Activated naive CD4-positive, alpha-beta T cell treated with anti-CD3 and anti-CD28 coated beads, Interleukin-2, amount 50 U/mL, for 24 hours (primary cell): Measurements from ENCODE around the gene NEXN.
"Not testable (repeated sequence)": the region's sequence is repeated elsewhere in the genome, so short reads cannot be mapped to it uniquely, and the experiment has no call there.

ENCODE experiments used
- H3K27ac Mint-ChIP-seq: one replicate; pipeline ENCODE4 v1.8.0; 2021; ENCODE audit warnings: mild to moderate bottlenecking, mixed read lengths
- H3K27me3 Mint-ChIP-seq: one replicate; pipeline ENCODE4 v1.8.0; 2021; ENCODE audit warnings: mixed read lengths
- H3K36me3 Mint-ChIP-seq: one replicate; pipeline ENCODE4 v1.8.0; 2021; ENCODE audit warnings: mixed read lengths
- H3K4me1 Mint-ChIP-seq: one replicate; pipeline ENCODE4 v1.8.0; 2021; ENCODE audit warnings: mixed read lengths
- H3K4me3 Mint-ChIP-seq: one replicate; pipeline ENCODE4 v1.8.0; 2021; ENCODE audit warnings: mild to moderate bottlenecking, mixed read lengths
- H3K9me3 Mint-ChIP-seq: one replicate; pipeline ENCODE4 v1.8.0; 2021; ENCODE audit warnings: mixed read lengths

NEXN gene

GRCh38 chr1:77888781-77889642, 588 bp downstream of the NEXN start:
- H3K4me1 Mint-ChIP-seq = peaks cover 10% of the 10 kb centered on the region
- peaks cover 12% of the 10 kb centered on the region for H3K27me3 Mint-ChIP-seq
- H3K4me3 Mint-ChIP-seq = peak overlapping the region; percentile 79
- H3K9me3 Mint-ChIP-seq = no peaks in the 10 kb centered on the region
- H3K27ac Mint-ChIP-seq = no peak overlapping the region
- H3K36me3 Mint-ChIP-seq = peaks cover 10% of the 10 kb centered on the region

GRCh38 chr1:77889671-77890070, 1.2 kb downstream of the NEXN start:
- Mint-ChIP-seq H3K9me3 (no peaks in the 10 kb centered on the region), H3K27me3 (peaks cover 12% of the 10 kb centered on the region), H3K4me3 (no peak overlapping the region), H3K36me3 (peaks cover 8% of the 10 kb centered on the region), H3K27ac (no peak overlapping the region), H3K4me1 (peaks cover 10% of the 10 kb centered on the region)

GRCh38 chr1:77891200-77891599, 2.8 kb downstream of the NEXN start:
- Mint-ChIP-seq H3K27me3 (peaks cover 8% of the 10 kb centered on the region), H3K4me1 (peaks cover 10% of the 10 kb centered on the region), H3K36me3 (peaks cover 2% of the 10 kb centered on the region), H3K27ac (peak overlapping the region; percentile 51), H3K4me3 (no peak overlapping the region), H3K9me3 (no peaks in the 10 kb centered on the region)

DNA sequence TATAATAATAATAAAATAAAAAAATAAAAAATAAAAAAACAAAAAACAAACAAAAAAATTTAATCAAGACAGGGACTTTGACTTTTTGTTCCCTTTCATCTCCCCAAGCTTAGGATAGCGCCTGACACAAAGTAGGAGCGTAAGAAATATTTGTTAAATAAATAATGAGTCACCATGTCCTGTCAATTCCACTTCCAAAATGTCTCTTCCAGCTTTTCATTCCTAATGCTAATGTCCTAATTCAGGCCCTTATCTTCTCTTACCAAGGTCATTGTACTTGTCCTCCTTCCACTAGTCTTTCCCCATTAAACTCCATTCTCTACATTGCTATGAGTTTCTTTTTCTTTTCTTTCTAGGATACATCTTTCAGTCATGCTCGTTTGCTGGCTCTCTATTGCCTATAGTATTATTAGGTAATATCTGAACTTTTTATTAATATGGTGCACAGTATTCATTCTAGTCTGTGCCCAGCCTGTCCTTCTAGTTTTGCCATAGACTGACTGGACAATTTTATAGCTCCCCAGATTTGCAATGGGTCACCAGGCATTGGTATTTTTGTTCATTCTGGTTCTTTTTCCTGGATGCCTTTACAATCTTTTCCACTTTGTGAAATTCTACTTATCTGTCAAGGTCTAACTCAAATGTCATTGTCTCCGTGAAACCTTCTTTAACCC, 11.4 kb downstream of the NEXN start:
- Mint-ChIP-seq H3K36me3 (no peaks in the 10 kb centered on the region), H3K4me3 (no peak overlapping the region), H3K4me1 (no peaks in the 10 kb centered on the region), H3K9me3 (no peaks in the 10 kb centered on the region), H3K27ac (no peak overlapping the region), H3K27me3 (no peaks in the 10 kb centered on the region)

DNA sequence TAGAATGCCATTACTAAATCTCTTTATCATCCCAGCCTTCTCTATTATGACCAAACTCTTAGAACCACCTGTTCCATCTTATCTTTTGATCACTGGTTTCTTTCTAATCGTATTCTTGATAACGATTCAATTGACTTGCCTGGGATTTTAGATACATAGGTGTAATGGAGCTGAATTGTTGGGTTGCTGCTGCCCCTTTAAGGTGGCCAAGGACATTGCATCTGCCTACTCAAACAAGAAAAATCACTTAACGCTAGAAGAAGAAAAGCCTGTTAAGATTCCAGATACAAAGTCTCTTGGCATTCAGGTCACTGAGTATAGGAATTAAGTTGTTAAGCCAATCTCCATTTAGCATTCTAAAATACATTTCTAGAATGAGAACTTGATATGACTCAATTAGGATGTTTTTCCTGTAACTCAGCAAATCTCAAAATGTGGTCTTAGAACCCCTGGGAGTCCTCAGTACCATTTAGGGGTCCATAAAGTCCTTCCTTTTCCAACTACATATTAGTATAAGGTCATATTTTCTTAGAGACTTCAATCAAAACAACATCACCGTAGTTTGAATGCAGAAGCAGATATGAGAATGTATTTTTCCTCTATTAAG, 12.4 kb downstream of the NEXN start:
- Mint-ChIP-seq H3K27me3 (no peaks in the 10 kb centered on the region), H3K9me3 (no peaks in the 10 kb centered on the region), H3K27ac (no peak overlapping the region), H3K36me3 (no peaks in the 10 kb centered on the region), H3K4me3 (no peak overlapping the region), H3K4me1 (no peaks in the 10 kb centered on the region)

DNA sequence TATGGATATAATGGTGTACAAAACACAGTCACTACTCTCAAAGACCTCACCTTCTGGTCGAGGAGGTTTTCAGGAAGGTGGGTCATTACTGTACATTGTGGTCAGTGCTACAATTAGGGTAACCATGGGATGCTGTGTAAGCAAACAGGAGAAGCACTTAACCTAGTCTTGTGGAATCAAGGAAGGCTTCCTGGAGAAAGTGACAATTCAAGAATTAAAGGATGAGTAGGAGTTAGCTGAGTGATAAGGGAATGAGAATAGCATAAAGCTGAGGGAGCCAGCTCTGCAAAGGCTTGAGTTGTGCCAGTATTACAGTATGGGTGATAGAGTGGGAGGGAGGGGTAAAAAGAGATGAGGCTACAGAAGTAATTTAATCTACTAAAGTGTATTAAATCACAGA, 17.2 kb downstream of the NEXN start:
- Mint-ChIP-seq H3K4me3 (no peak overlapping the region), H3K27ac (no peak overlapping the region), H3K27me3 (no peaks in the 10 kb centered on the region), H3K36me3 (no peaks in the 10 kb centered on the region), H3K9me3 (no peaks in the 10 kb centered on the region), H3K4me1 (no peaks in the 10 kb centered on the region)

DNA sequence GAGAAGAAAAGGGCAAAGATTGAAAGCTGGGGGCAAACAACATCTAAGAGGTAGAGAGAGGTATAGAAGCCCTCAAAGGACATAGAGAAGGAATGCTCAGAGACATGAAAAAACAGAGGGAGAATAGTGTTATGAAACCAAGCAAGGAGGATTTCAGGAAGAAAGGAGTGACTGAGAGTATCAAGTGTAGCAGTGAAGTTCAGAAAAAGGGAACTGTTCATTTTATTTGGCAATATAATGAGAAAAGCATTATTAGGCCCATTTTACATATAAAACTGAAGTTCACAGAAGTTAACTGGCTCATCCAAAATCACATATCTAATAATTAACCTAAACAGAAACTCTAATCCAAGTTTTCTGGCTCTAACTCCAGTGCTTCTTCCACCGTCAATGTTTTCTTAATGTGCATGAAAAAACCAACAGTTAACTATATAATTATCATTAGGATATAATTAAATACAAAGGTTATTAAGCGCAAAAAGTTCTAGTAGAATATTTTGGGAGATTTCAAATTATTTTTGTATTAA, 17.7 kb downstream of the NEXN start:
- Mint-ChIP-seq H3K4me1 (no peaks in the 10 kb centered on the region), H3K36me3 (no peaks in the 10 kb centered on the region), H3K27me3 (no peaks in the 10 kb centered on the region), H3K9me3 (no peaks in the 10 kb centered on the region), H3K27ac (no peak overlapping the region), H3K4me3 (no peak overlapping the region)

GRCh38 chr1:77906624-77907023, 18.2 kb downstream of the NEXN start:
- H3K4me3 Mint-ChIP-seq = no peak overlapping the region
- H3K27me3 Mint-ChIP-seq = no peaks in the 10 kb centered on the region
- H3K36me3 Mint-ChIP-seq = no peaks in the 10 kb centered on the region
- no peaks in the 10 kb centered on the region for H3K4me1 Mint-ChIP-seq
- H3K27ac Mint-ChIP-seq = no peak overlapping the region
- H3K9me3 Mint-ChIP-seq = no peaks in the 10 kb centered on the region

- H3K4me3 Mint-ChIP-seq = no peak overlapping the region
- no peak overlapping the region for H3K27ac Mint-ChIP-seq
- H3K9me3 Mint-ChIP-seq = no peaks in the 10 kb centered on the region
- no peaks in the 10 kb centered on the region for H3K27me3 Mint-ChIP-seq
- H3K4me1 Mint-ChIP-seq = no peaks in the 10 kb centered on the region
- no peaks in the 10 kb centered on the region for H3K36me3 Mint-ChIP-seq
Measured at GRCh38 chr1:77910116-77910515, 21.7 kb downstream of the NEXN start.

DNA sequence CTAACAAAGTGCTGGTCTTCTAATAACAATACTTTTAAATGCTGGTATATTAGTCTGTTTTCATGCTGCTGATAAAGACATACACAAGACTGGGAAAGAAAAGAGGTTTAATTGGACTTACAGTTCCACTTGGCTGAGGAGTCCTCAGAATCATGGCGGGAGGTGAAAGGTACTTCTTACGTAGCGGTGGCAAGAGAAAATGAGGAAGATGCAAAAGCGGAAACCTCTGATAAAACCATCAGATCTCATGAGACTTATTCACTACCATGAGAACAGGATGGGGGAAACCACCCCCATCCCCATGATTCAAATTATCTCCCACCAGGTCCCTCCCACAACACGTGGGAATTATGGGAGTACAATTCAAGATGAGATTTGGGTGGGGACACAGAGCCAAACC, 30.5 kb downstream of the NEXN start:
- H3K9me3 Mint-ChIP-seq, H3K36me3 Mint-ChIP-seq, H3K4me1 Mint-ChIP-seq, H3K4me3 Mint-ChIP-seq, H3K27me3 Mint-ChIP-seq, H3K27ac Mint-ChIP-seq: not testable (repeated sequence)

- Mint-ChIP-seq H3K4me3 (no peak overlapping the region), H3K9me3 (no peaks in the 10 kb centered on the region), H3K27me3 (no peaks in the 10 kb centered on the region), H3K27ac (no peak overlapping the region), H3K36me3 (peaks cover 2% of the 10 kb centered on the region), H3K4me1 (peaks cover 17% of the 10 kb centered on the region)
Measured at GRCh38 chr1:77925518-77925917, 37.1 kb downstream of the NEXN start.

DNA sequence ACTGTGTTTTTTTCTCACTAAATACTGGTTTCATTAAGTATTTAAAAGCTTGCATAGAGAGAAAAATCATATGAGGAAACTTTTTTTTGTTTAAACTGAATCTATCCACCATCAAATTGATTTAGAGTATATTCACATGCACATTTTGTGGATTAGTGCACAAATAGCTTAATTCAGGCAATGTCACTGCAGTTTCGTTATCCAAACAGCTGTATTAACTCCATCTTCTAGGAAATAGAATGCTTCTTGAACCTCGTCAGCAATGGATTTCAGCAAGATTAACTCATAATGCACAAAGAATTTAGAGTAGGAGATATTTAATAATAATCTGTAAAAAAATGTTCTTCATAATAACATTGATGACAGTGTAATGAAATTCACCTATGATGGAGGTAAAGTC, 37.5 kb downstream of the NEXN start:
- no peaks in the 10 kb centered on the region for H3K27me3 Mint-ChIP-seq
- H3K9me3 Mint-ChIP-seq = no peaks in the 10 kb centered on the region
- no peak overlapping the region for H3K27ac Mint-ChIP-seq
- peak overlapping the region; percentile 85 for H3K4me3 Mint-ChIP-seq
- H3K4me1 Mint-ChIP-seq = peaks cover 17% of the 10 kb centered on the region
- H3K36me3 Mint-ChIP-seq = peaks cover 2% of the 10 kb centered on the region

- no peaks in the 10 kb centered on the region for H3K27me3 Mint-ChIP-seq
- H3K4me1 Mint-ChIP-seq = peaks cover 17% of the 10 kb centered on the region
- H3K36me3 Mint-ChIP-seq = peaks cover 2% of the 10 kb centered on the region
- H3K4me3 Mint-ChIP-seq = peak overlapping the region; percentile 85
- H3K27ac Mint-ChIP-seq = peak overlapping the region; percentile 59
- no peaks in the 10 kb centered on the region for H3K9me3 Mint-ChIP-seq
Measured at GRCh38 chr1:77926561-77927357, 38.3 kb downstream of the NEXN start.

DNA sequence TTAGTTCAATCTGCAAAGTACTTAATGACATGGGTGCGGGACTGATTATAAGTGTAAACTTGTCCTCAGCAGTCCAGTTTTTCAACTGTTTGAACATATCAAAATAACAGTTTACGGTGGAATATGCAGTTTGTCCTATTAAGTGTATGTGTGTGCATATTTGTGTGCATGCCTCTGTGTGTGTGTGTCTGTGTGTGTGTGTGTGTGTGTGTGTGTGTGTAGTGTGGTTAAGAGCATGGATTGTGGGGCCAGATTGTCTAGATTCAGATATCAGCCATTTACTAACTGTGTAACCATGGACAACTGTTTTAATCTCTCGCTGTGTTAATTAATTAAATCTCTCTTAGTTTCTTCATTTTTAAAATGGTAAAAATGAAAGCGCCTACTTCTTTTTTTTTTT, 39.0 kb downstream of the NEXN start:
- Mint-ChIP-seq H3K27me3 (no peaks in the 10 kb centered on the region), H3K36me3 (peaks cover 2% of the 10 kb centered on the region), H3K9me3 (no peaks in the 10 kb centered on the region), H3K4me3 (peak overlapping the region; percentile 63), H3K27ac (no peak overlapping the region), H3K4me1 (peaks cover 17% of the 10 kb centered on the region)

GRCh38 chr1:77929806-77930205, 41.4 kb downstream of the NEXN start:
- Mint-ChIP-seq H3K4me1 (peaks cover 17% of the 10 kb centered on the region), H3K9me3 (no peaks in the 10 kb centered on the region), H3K27me3 (no peaks in the 10 kb centered on the region), H3K36me3 (peaks cover 2% of the 10 kb centered on the region), H3K4me3 (no peak overlapping the region), H3K27ac (no peak overlapping the region)
